K562 (cell line): ENCODE measurements around the gene SUN5. TPM values are rescaled to one million over a fixed set of nuclear protein-coding genes. Genes with fewer than 3 reads are reported as not detected.

ENCODE experiments used
- ATAC-seq: fragments of 200-7000 bp; cut with Tn5 transposase; 3 replicates; pipeline ENCODE4 v1.9.1; 2020; ENCODE audit warnings: moderate library complexity
- BruUV-seq: library from RNA; stranded (reverse); fragments of 400-500 nt; replicated peaks from 2 replicates; lab custom pipeline; 2021; lab: Mats Ljungman, UMichigan
- CTCF ChIA-PET: fragments of 300-600 bp; formaldehyde crosslinking; extraction: SDS; loops from one replicate; lab custom pipeline; 2021; ENCODE audit warnings: low intra/inter-chr PET ratio; lab: Yijun Ruan, JAX
- POLR2A ChIA-PET: fragments of 300-600, 350-650 bp; sonication (Branson Sonifier 250); formaldehyde crosslinking; extraction: SDS; loops from one replicate; lab custom pipeline; 2021; ENCODE audit warnings: antibody characterized with exemption, inconsistent platforms; lab: Yijun Ruan, JAX
- DNase-seq, 4 experiments: peaks; one replicate each; pipeline versions ENCODE4 v3.0.0 to v3.0.0-alpha.2; 2011 to 2018; ENCODE audit warnings: low spot score in 3 of 4, mixed read lengths in 3 of 4; ENCODE audit errors: extremely low read depth in 1 of 4
- FAIRE-seq: peaks from 2 replicates; lab custom pipeline; 2011; peaks lifted over from hg19 to GRCh38; lab: Jason Lieb, UNC
- H2AFZ ChIP-seq: 2 replicates; pipeline ENCODE4 v1.6.0; 2011; ENCODE audit warnings: low read depth, low read length, control low read depth, inconsistent platforms
- H3K27ac ChIP-seq: fragments of 200-600 bp; 3 replicates; pipeline ENCODE4 v1.8.0; 2011; ENCODE audit warnings: low read depth, mild to moderate bottlenecking, control low read depth, inconsistent platforms, low read length, moderate library complexity, mixed read lengths; ENCODE audit errors: extremely low read depth
- H3K27me3 ChIP-seq, 2 experiments: fragments of 300-600 bp in 1 of 2; 2 replicates in 1 of 2; 3 replicates in 1 of 2; pipeline versions ENCODE4 v1.6.0 to v1.8.0; 2011; ENCODE audit warnings: inconsistent platforms in 2 of 2, low read length in 2 of 2, mild to moderate bottlenecking in 1 of 2, mixed read lengths in 1 of 2, moderate library complexity in 1 of 2; ENCODE audit not compliant: control insufficient read depth in 2 of 2, insufficient read depth in 2 of 2
- H3K36me3 ChIP-seq: fragments of 300-600 bp; 3 replicates; pipeline ENCODE4 v1.8.0; 2011; ENCODE audit warnings: mild to moderate bottlenecking, low read length, inconsistent platforms; ENCODE audit not compliant: control insufficient read depth, insufficient read depth
- H3K4me1 ChIP-seq, 2 experiments: fragments of 200-600 bp in 1 of 2; replicated peaks in 1 of 2; 2 replicates in 1 of 2; 3 replicates in 1 of 2; pipeline versions ENCODE4 v1.5.1 to v1.8.0; 2011; ENCODE audit warnings: inconsistent platforms in 2 of 2, low read length in 2 of 2, mild to moderate bottlenecking in 1 of 2, mixed read lengths in 1 of 2, moderate library complexity in 1 of 2; ENCODE audit not compliant: control insufficient read depth in 2 of 2, insufficient read depth in 2 of 2
- H3K4me2 ChIP-seq: 2 replicates; pipeline ENCODE4 v1.6.1; 2011; ENCODE audit warnings: low read length, control low read depth, inconsistent platforms, mixed read lengths; ENCODE audit not compliant: insufficient read depth
- H3K4me3 ChIP-seq: fragments of 200-600 bp; sonication (generic), shearing (Covaris generic); 2 replicates; pipeline ENCODE4 v1.5.1; 2016; ENCODE audit warnings: control low read depth, inconsistent platforms
- H3K79me2 ChIP-seq: fragments of 200-600 bp; 3 replicates; pipeline ENCODE4 v1.8.0; 2011; ENCODE audit warnings: low read length, inconsistent platforms; ENCODE audit not compliant: control insufficient read depth, insufficient read depth
- H3K9ac ChIP-seq, 2 experiments: 2 replicates each; pipeline versions ENCODE4 v1.6.0 to v1.6.1; 2011; ENCODE audit warnings: low read depth in 2 of 2, low read length in 2 of 2, control low read depth in 1 of 2, inconsistent platforms in 1 of 2, mild to moderate bottlenecking in 1 of 2, mixed read lengths in 1 of 2; ENCODE audit not compliant: insufficient read depth in 1 of 2
- H3K9me1 ChIP-seq: one replicate; pipeline ENCODE4 v1.6.0; 2011; ENCODE audit warnings: inconsistent platforms, mild to moderate bottlenecking, low read length, moderate library complexity; ENCODE audit not compliant: control insufficient read depth, insufficient read depth
- H3K9me3 ChIP-seq: replicated peaks from 2 replicates; pipeline ENCODE4 v1.5.1; 2011; ENCODE audit warnings: low read depth, low read length, inconsistent platforms; ENCODE audit not compliant: control insufficient read depth, insufficient read depth
- H4K20me1 ChIP-seq: replicated peaks from 2 replicates; pipeline ENCODE4 v1.6.1; 2011; ENCODE audit warnings: low read length, inconsistent platforms, mixed read lengths; ENCODE audit not compliant: control insufficient read depth, insufficient read depth
- ARID1B ChIP-seq: fragments of 450-650 bp; IDR thresholded peaks from 2 replicates; pipeline ENCODE4 v1.6.1; 2016; ENCODE audit warnings: antibody characterized with exemption, mild to moderate bottlenecking, inconsistent platforms
- NFE2L1 ChIP-seq: fragments of 450-650 bp; IDR thresholded peaks from 2 replicates; pipeline ENCODE4 v1.6.1; 2016; ENCODE audit warnings: missing genetic modification characterization, low read depth, mild to moderate bottlenecking, missing compliant biosample characterization, moderate library complexity, borderline replicate concordance
- NR2C2 ChIP-seq, 2 experiments: fragments of 200-800 bp in 1 of 2; sonication (Bioruptor generic) in 1 of 2; sonication (generic) in 1 of 2; formaldehyde crosslinking in 1 of 2; IDR thresholded peaks; 2 replicates each; pipeline versions ENCODE4 v1.6.1 to v1.8.0; 2016 to 2022; ENCODE audit warnings: mild to moderate bottlenecking in 1 of 2, missing compliant biosample characterization in 1 of 2, missing genetic modification characterization in 1 of 2, missing genetic modification reagents in 1 of 2
- RFX1 ChIP-seq: fragments of 450-650 bp; IDR thresholded peaks from 2 replicates; pipeline ENCODE4 v1.6.1; 2016; ENCODE audit warnings: mild to moderate bottlenecking, moderate library complexity
- SIN3A ChIP-seq, 2 experiments: fragments of 150-350 bp in 1 of 2; IDR thresholded peaks; 2 replicates each; pipeline ENCODE4 v1.6.1; 2011 to 2016; ENCODE audit warnings: borderline replicate concordance in 2 of 2, low read depth in 2 of 2, low read length in 2 of 2, mild to moderate bottlenecking in 2 of 2, moderate library complexity in 2 of 2; ENCODE audit not compliant: control insufficient read depth in 1 of 2
- SOX6 ChIP-seq: fragments of 450-650 bp; IDR thresholded peaks from 2 replicates; pipeline ENCODE4 v1.6.1; 2014; ENCODE audit warnings: mild to moderate bottlenecking
- TAF15 ChIP-seq: fragments of 200-400 bp; formaldehyde crosslinking; IDR thresholded peaks from 2 replicates; pipeline ENCODE4 v1.6.1; 2017; ENCODE audit warnings: mild to moderate bottlenecking, low read depth, low read length, moderate library complexity
- TAL1 ChIP-seq: fragments of 450-650 bp; IDR thresholded peaks from 2 replicates; pipeline ENCODE4 v1.6.1; 2016; ENCODE audit warnings: mild to moderate bottlenecking
- TEAD4 ChIP-seq, 2 experiments: sonication (generic) in 1 of 2; formaldehyde crosslinking in 1 of 2; IDR thresholded peaks; 2 replicates each; pipeline versions ENCODE4 v1.6.1 to v1.8.0; 2012 to 2022; ENCODE audit warnings: borderline replicate concordance in 1 of 2, inconsistent platforms in 1 of 2, low read length in 1 of 2, mild to moderate bottlenecking in 1 of 2, missing genetic modification reagents in 1 of 2
- WGBS: fragments of 100-300 bp; shearing (Covaris generic); methylation state at CpG from one replicate; pipeline ENCODE4 v1.1.6; 2016; ENCODE audit warnings: low coverage, mixed read lengths; ENCODE audit not compliant: insufficient coverage; ENCODE audit errors: missing lambda C conversion rate; 5-methylcytosine and 5-hydroxymethylcytosine counted together
- in situ Hi-C: fragments of 300-500 bp; cut with MboI; formaldehyde crosslinking; loops from 4 replicates; pipeline ENCODE4 v1.15.0; 2018; ENCODE audit warnings: inconsistent platforms, mixed read lengths
- intact Hi-C: fragments of 100-400 bp; cut with micrococcal nuclease; formaldehyde crosslinking; loops from 2 replicates; pipeline ENCODE4 v1.14.2; 2022
- polyA plus RNA-seq, 8 experiments: library from polyadenylated mRNA; depleted of rRNA in 4 of 8; stranded (reverse) in 5 of 8; unstranded in 3 of 8; fragments of >200 nt; fragmentation: Nextera tagmentation in 2 of 8; fragmentation: Illumina TruSeq in 1 of 8; extraction: Ambion mirVana in 2 of 8; extraction: Trizol in 1 of 8; gene quantifications; 2 replicates each; pipeline versions ENCODE4 v1.2.1 to v1.2.3, GENCODE V29; 2011 to 2014; ENCODE audit warnings: inconsistent platforms in 1 of 8, missing spikeins in 1 of 8
- total RNA-seq, 7 experiments: library from RNA; depleted of rRNA in 6 of 7; stranded (reverse); fragments of >200 nt in 6 of 7; fragmentation: Illumina TruSeq in 2 of 7; extraction: Trizol in 2 of 7; gene quantifications; 2 replicates each; pipeline versions ENCODE4 v1.2.1 to v1.2.3, GENCODE V29; 2011 to 2021; ENCODE audit warnings: low replicate concordance in 1 of 7
- TF ChIP-seq, protein P1 (sequence below): fragments of 450-650 bp; IDR thresholded peaks from 2 replicates; pipeline ENCODE4 v1.6.1; 2014; ENCODE audit warnings: low read depth, mild to moderate bottlenecking, moderate library complexity, borderline replicate concordance
- TF ChIP-seq, protein P2 (sequence below), 2 experiments: IDR thresholded peaks; 2 replicates each; pipeline ENCODE4 v1.6.1; 2012; ENCODE audit warnings: improper control_type of control experiment in 2 of 2, low read depth in 2 of 2, low read length in 2 of 2, borderline replicate concordance in 1 of 2
- TF ChIP-seq, protein P3 (sequence below), 2 experiments: fragments of 450-650 bp in 1 of 2; sonication (generic) in 1 of 2; formaldehyde crosslinking in 1 of 2; IDR thresholded peaks in 1 of 2; conservative IDR thresholded peaks in 1 of 2; 2 replicates each; pipeline versions ENCODE4 v1.6.1 to v1.8.1; 2016 to 2023; ENCODE audit warnings: mild to moderate bottlenecking in 2 of 2, moderate library complexity in 2 of 2, inconsistent platforms in 1 of 2, missing genetic modification reagents in 1 of 2
- TF ChIP-seq, protein P4 (sequence below): fragments of 250-450 bp; sonication (Bioruptor Pico); IDR thresholded peaks from 2 replicates; pipeline ENCODE4 v1.8.0; 2022; ENCODE audit warnings: moderate library complexity, mild to moderate bottlenecking, inconsistent platforms
- TF ChIP-seq, protein P5 (sequence below), 2 experiments: fragments of 450-650 bp in 1 of 2; sonication (generic) in 1 of 2; formaldehyde crosslinking; conservative IDR thresholded peaks; 2 replicates each; pipeline versions ENCODE4 v1.4.0 to v1.8.1; 2020 to 2022; ENCODE audit warnings: mild to moderate bottlenecking in 1 of 2, missing genetic modification reagents in 1 of 2

The SUN5 gene
- total and polyA plus RNA-seq, 9 of the 15 experiments (the other 6 are each of a cell fraction or from before 2014, with no cell fraction given): not detected

DNA sequence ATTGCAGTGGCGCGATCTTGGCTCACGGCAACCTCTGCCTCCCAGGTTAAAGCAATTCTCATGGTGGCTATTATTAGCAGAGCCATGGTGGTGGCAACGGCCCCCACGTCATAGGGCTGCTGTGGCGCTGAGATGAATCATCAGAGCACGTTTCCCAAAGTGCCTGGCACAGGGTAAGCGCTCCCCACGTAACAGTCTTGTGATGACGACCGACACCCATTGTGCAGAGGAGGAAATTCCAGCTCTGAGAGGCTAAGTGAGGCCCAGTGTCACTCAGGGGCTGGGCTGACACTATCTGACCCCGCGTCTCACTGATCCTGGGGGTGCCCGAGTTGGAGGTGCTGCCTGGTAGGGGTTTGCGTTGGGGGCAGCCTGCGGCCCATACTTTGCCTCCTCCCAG lies 16.2 kb downstream of the SUN5 start:
- H3K27me3 ChIP-seq: peaks cover 4 to 36% of the 10 kb centered on the region in 2 experiments; a peak in 4 of 5 replicates
- H3K9ac ChIP-seq: no peak overlapping the region
- no TSS peak for BruUV-seq
- no peaks in the 10 kb centered on the region for H3K36me3 ChIP-seq
- H3K9me1 ChIP-seq: no peaks in the 10 kb centered on the region
- WGBS: 15% methylated on average over 16 of the region's 16 CpGs
- H3K4me2 ChIP-seq: no peak overlapping the region
- no peak overlapping the region for H3K4me3 ChIP-seq
- 0 out of 2 replicates have a peak, but pooled peaks cover 11% of the 10 kb centered on the region for H4K20me1 ChIP-seq
- ChIA-PET POLR2A (no interaction called here), CTCF (interaction anchor here (0.6 kb wide), 1 partner anchor 100 kb away, joined by 3 read pairs; no protein-coding TSS in a partner anchor)
- H3K9me3 ChIP-seq: no peaks in the 10 kb centered on the region
- FAIRE-seq (no peak), DNase-seq (no peak), ATAC-seq (no peak)
- intact Hi-C loops (no loop called here), in situ Hi-C loops (no loop called here)
- H3K27ac ChIP-seq: no peak overlapping the region
- no peaks in the 10 kb centered on the region; a peak in 1 of 5 replicates for H3K4me1 ChIP-seq
- no peak overlapping the region for H2AFZ ChIP-seq
- no peaks in the 10 kb centered on the region for H3K79me2 ChIP-seq
- TF ChIP-seq ARID1B (no peak), SOX6 (no peak), TAF15 (no peak), TAL1 (no peak), RFX1 (no peak), NFE2L1 (tag) (no peak), NR2C2 (CRISPR knock-in tag; IDR thresholded peaks at IDR 0.05) (no peak), NR2C2 (tag; IDR thresholded peaks at IDR 0.05) (no peak), SIN3A (IDR thresholded peaks at IDR 0.05; ENCODE audit: borderline replicate concordance in 2 of 2, control insufficient read depth in 1 of 2, low read depth in 2 of 2, low read length in 2 of 2) (no peak), TEAD4 (IDR thresholded peaks at IDR 0.05; ENCODE audit: low read length) (no peak), TEAD4 (CRISPR knock-in tag; IDR thresholded peaks at IDR 0.05; ENCODE audit: borderline replicate concordance) (no peak)
- TF ChIP-seq, protein P1, sequence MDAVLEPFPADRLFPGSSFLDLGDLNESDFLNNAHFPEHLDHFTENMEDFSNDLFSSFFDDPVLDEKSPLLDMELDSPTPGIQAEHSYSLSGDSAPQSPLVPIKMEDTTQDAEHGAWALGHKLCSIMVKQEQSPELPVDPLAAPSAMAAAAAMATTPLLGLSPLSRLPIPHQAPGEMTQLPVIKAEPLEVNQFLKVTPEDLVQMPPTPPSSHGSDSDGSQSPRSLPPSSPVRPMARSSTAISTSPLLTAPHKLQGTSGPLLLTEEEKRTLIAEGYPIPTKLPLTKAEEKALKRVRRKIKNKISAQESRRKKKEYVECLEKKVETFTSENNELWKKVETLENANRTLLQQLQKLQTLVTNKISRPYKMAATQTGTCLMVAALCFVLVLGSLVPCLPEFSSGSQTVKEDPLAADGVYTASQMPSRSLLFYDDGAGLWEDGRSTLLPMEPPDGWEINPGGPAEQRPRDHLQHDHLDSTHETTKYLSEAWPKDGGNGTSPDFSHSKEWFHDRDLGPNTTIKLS: no peak
- TF ChIP-seq, protein P2, sequence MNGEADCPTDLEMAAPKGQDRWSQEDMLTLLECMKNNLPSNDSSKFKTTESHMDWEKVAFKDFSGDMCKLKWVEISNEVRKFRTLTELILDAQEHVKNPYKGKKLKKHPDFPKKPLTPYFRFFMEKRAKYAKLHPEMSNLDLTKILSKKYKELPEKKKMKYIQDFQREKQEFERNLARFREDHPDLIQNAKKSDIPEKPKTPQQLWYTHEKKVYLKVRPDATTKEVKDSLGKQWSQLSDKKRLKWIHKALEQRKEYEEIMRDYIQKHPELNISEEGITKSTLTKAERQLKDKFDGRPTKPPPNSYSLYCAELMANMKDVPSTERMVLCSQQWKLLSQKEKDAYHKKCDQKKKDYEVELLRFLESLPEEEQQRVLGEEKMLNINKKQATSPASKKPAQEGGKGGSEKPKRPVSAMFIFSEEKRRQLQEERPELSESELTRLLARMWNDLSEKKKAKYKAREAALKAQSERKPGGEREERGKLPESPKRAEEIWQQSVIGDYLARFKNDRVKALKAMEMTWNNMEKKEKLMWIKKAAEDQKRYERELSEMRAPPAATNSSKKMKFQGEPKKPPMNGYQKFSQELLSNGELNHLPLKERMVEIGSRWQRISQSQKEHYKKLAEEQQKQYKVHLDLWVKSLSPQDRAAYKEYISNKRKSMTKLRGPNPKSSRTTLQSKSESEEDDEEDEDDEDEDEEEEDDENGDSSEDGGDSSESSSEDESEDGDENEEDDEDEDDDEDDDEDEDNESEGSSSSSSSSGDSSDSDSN (IDR thresholded peaks at IDR 0.05; ENCODE audit: borderline replicate concordance in 1 of 2, low read depth in 2 of 2, low read length in 2 of 2): no peak
- TF ChIP-seq, protein P3, sequence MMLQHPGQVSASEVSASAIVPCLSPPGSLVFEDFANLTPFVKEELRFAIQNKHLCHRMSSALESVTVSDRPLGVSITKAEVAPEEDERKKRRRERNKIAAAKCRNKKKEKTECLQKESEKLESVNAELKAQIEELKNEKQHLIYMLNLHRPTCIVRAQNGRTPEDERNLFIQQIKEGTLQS (IDR thresholded peaks at IDR 0.05): 0 out of 2 replicates have a peak, but pooled peaks have one; percentile 9
- TF ChIP-seq, protein P3 (CRISPR knock-in tag; conservative IDR thresholded peaks at IDR 0.05): no peak
- TF ChIP-seq, protein P4, sequence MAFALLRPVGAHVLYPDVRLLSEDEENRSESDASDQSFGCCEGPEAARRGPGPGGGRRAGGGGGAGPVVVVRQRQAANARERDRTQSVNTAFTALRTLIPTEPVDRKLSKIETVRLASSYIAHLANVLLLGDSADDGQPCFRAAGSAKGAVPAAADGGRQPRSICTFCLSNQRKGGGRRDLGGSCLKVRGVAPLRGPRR (CRISPR knock-in tag): no peak
- TF ChIP-seq, protein P5, sequence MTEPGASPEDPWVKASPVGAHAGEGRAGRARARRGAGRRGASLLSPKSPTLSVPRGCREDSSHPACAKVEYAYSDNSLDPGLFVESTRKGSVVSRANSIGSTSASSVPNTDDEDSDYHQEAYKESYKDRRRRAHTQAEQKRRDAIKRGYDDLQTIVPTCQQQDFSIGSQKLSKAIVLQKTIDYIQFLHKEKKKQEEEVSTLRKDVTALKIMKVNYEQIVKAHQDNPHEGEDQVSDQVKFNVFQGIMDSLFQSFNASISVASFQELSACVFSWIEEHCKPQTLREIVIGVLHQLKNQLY (CRISPR knock-in tag; conservative IDR thresholded peaks at IDR 0.05): no peak
